ENCODE results near the gene NCAM1. TPM values are rescaled to one million over a fixed set of nuclear protein-coding genes. Genes with fewer than 3 reads are reported as not detected.

NCAM1 gene
- total and polyA plus RNA-seq, 2 of the 13 experiments (the other 11 are each of a cell fraction or from before 2014, with no cell fraction given): 0.05 TPM; not detected in 1

DNA sequence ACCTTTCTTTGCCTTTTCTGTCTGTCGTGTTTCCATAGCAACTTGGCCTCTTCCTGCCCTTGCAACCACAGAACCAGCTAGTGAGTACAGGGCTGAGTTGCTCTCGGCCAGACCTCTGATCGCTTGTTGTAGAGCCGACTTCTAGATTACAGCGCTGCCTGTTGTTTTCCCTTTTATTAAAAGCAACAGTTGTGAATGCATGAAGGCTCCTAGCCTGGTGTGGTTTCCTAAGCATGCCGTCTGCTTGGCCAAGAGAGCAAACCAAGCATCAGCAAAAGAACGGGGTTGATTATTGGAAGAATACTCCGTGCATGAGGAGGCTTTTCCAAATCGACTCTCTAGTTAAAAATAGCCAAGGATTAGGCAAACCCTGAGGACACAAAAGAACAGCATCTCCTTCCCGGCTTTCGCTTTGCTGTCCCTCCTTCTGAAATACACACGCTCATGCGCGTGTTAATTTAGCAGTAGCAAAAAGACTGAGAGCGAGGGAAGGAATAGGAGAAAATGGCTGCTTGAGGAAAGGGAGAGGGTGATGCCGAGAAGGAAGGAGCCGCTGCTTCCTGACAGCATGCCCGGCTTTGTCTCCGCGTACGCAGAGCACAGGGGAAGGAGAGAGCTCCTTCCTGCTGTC is 281.7 kb downstream of the NCAM1 start (continued):
- TF ChIP-seq, protein P1, sequence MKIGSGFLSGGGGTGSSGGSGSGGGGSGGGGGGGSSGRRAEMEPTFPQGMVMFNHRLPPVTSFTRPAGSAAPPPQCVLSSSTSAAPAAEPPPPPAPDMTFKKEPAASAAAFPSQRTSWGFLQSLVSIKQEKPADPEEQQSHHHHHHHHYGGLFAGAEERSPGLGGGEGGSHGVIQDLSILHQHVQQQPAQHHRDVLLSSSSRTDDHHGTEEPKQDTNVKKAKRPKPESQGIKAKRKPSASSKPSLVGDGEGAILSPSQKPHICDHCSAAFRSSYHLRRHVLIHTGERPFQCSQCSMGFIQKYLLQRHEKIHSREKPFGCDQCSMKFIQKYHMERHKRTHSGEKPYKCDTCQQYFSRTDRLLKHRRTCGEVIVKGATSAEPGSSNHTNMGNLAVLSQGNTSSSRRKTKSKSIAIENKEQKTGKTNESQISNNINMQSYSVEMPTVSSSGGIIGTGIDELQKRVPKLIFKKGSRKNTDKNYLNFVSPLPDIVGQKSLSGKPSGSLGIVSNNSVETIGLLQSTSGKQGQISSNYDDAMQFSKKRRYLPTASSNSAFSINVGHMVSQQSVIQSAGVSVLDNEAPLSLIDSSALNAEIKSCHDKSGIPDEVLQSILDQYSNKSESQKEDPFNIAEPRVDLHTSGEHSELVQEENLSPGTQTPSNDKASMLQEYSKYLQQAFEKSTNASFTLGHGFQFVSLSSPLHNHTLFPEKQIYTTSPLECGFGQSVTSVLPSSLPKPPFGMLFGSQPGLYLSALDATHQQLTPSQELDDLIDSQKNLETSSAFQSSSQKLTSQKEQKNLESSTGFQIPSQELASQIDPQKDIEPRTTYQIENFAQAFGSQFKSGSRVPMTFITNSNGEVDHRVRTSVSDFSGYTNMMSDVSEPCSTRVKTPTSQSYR (CRISPR knock-in tag; IDR thresholded peaks at IDR 0.05; ENCODE audit: borderline replicate concordance): no peak
- TF ChIP-seq SRSF4 (IDR thresholded peaks at IDR 0.05; ENCODE audit: low read depth, low read length, poor library complexity, severe bottlenecking) (no peak), ADNP (CRISPR knock-in tag; IDR thresholded peaks at IDR 0.05) (no peak)
- TF ChIP-seq, protein P2, sequence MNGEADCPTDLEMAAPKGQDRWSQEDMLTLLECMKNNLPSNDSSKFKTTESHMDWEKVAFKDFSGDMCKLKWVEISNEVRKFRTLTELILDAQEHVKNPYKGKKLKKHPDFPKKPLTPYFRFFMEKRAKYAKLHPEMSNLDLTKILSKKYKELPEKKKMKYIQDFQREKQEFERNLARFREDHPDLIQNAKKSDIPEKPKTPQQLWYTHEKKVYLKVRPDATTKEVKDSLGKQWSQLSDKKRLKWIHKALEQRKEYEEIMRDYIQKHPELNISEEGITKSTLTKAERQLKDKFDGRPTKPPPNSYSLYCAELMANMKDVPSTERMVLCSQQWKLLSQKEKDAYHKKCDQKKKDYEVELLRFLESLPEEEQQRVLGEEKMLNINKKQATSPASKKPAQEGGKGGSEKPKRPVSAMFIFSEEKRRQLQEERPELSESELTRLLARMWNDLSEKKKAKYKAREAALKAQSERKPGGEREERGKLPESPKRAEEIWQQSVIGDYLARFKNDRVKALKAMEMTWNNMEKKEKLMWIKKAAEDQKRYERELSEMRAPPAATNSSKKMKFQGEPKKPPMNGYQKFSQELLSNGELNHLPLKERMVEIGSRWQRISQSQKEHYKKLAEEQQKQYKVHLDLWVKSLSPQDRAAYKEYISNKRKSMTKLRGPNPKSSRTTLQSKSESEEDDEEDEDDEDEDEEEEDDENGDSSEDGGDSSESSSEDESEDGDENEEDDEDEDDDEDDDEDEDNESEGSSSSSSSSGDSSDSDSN (CRISPR knock-in tag; IDR thresholded peaks at IDR 0.05): no peak

DNA sequence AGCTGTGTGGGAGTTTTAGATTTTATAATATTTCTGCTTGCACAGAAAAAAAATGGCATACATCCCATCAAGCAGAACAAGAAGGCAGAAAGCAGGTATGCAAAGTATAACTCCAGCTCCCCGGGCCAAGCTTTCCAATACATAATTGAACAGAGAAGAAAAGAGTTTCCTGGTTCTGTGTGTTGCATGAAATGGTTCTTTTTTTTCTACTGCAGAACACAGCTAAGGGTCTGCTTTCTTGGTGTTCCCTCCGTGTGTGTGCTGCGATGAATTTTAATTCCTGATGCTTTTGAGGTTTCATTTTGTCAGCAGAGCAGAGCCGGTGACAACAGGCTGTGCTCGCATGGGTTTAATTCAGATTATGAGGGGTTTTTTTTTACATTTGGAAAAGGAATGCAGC is 282.5 kb downstream of the NCAM1 start:
- 88% methylated on average over 5 of the region's 5 CpGs for WGBS (ENCODE audit: low lambda C conversion rate)
- ATAC-seq: no peak
- CTCF ChIA-PET (ENCODE audit: low intra/inter-chr PET ratio, low total read pairs): no interaction called here
- no peak overlapping the region for H3K27ac ChIP-seq (ENCODE audit: extremely low read length, insufficient read depth, low read length)
- no peak for DNase-seq (ENCODE audit: low spot score)
- no peaks in the 10 kb centered on the region for H4K20me1 ChIP-seq (ENCODE audit: insufficient read depth, low read length)
- intact Hi-C loops (cut with micrococcal nuclease; ENCODE audit: unreplicated experiment): no loop called here
- H3K9me3 ChIP-seq (ENCODE audit: low read length): no peaks in the 10 kb centered on the region
- peaks cover under 1 to 25% of the 10 kb centered on the region in 2 experiments; a peak in 2 of 5 replicates for H3K27me3 ChIP-seq (ENCODE audit: control insufficient read depth in 1 of 2, insufficient read depth in 2 of 2, low read length in 2 of 2)
- POLR2A ChIA-PET: no interaction called here
- TF ChIP-seq, protein P3, sequence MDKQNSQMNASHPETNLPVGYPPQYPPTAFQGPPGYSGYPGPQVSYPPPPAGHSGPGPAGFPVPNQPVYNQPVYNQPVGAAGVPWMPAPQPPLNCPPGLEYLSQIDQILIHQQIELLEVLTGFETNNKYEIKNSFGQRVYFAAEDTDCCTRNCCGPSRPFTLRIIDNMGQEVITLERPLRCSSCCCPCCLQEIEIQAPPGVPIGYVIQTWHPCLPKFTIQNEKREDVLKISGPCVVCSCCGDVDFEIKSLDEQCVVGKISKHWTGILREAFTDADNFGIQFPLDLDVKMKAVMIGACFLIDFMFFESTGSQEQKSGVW (CRISPR knock-in tag; IDR thresholded peaks at IDR 0.05; ENCODE audit: borderline replicate concordance): no peak
- TF ChIP-seq HCFC1 (IDR thresholded peaks at IDR 0.05; ENCODE audit: low read depth, low read length): no peak
- TF ChIP-seq SOX6 (IDR thresholded peaks at IDR 0.05): no peak
- TF ChIP-seq SOX6 (CRISPR knock-in tag; IDR thresholded peaks at IDR 0.05): no peak
- TF ChIP-seq SAP130 (CRISPR knock-in tag; IDR thresholded peaks at IDR 0.05; ENCODE audit: low read depth): no peak
- no peak for TF ChIP-seq MTF2 (CRISPR knock-in tag; IDR thresholded peaks at IDR 0.05; ENCODE audit: borderline replicate concordance)
- no peak overlapping the region for H2AFZ ChIP-seq (ENCODE audit: low read length)
- no TSS peak for BruUV-seq (replicated peaks)
- peaks cover 23% of the 10 kb centered on the region for H3K4me1 ChIP-seq (ENCODE audit: insufficient read depth, low read length)
- FAIRE-seq: no peak
- H3K36me3 ChIP-seq (replicated peaks in 1 of 2; ENCODE audit: control insufficient read depth in 1 of 2, insufficient read depth in 2 of 2, low read length in 2 of 2): no peaks in the 10 kb centered on the region
- no peaks in the 10 kb centered on the region for H3K79me2 ChIP-seq (ENCODE audit: insufficient read depth, low read length)
- no peak overlapping the region for H3K4me2 ChIP-seq (ENCODE audit: low read depth, low read length)
- in situ Hi-C loops (cut with HindIII; ENCODE audit: extremely low pct_ligation_motif_present, low pct_unique_long_range_greater_than_20kb): no loop called here
- H3K4me3 ChIP-seq (replicated peaks in 1 of 3; ENCODE audit: insufficient read depth in 1 of 3, low read depth in 2 of 3, low read length in 3 of 3): no peak overlapping the region
- no peak overlapping the region for H3K9ac ChIP-seq (ENCODE audit: insufficient read depth, low read depth, low read length)
